Measurements from ENCODE around the gene SNX20. TPM values are rescaled to one million over a fixed set of nuclear protein-coding genes. Genes with fewer than 3 reads are reported as not detected.

SNX20 gene
- total RNA-seq, 1 donor from 2014 or later: not detected

DNA sequence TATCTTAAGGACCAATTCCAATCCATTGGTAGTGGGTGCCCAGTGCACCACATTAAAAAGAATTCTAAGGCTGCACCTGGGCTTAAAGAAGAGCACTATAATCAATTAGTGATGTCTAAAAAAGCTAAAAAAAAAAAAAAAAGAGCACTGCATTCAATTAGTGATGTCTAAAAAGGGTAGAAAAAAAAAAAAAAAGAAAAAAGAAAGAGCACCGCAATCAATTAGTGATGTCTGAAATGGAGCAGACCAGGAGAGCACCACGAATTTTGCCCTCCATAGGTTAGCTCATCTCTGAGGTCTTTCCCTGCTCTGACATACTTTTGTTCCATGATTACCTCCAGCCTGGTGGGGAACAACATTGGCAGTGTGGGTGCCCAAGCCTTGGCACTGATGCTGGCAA is 41.8 kb upstream of the SNX20 start:
- Mint-ChIP-seq H3K27me3 (ENCODE audit: low read depth, unreplicated experiment) (peaks cover 5% of the 10 kb centered on the region), H3K4me1 (ENCODE audit: low read depth, unreplicated experiment) (no peaks in the 10 kb centered on the region), H3K27ac (ENCODE audit: unreplicated experiment) (peak overlapping the region; percentile 20), H3K4me3 (ENCODE audit: unreplicated experiment) (no peak overlapping the region), H3K9me3 (ENCODE audit: unreplicated experiment) (peaks cover 9% of the 10 kb centered on the region), H3K36me3 (ENCODE audit: low read depth, unreplicated experiment) (no peaks in the 10 kb centered on the region)
- DNase-seq (ENCODE audit: low read depth) (no peak), FAIRE-seq (no peak)
- Histone ChIP-seq H3K9ac (ENCODE audit: low read length) (no peak overlapping the region), H3K4me3 (ENCODE audit: insufficient read depth, low read depth, low read length) (no peak overlapping the region), H3K27me3 (ENCODE audit: insufficient read depth, low read length) (no peaks in the 10 kb centered on the region), H3K36me3 (ENCODE audit: insufficient read depth, low read length) (no peaks in the 10 kb centered on the region), H4K20me1 (ENCODE audit: insufficient read depth, low read length) (no peaks in the 10 kb centered on the region), H3K9me3 (ENCODE audit: insufficient read depth, low read depth, low read length) (no peaks in the 10 kb centered on the region), H3K27ac (ENCODE audit: low read depth, low read length) (no peak overlapping the region), H2AFZ (ENCODE audit: low read depth, low read length) (no peak overlapping the region), H3K79me2 (ENCODE audit: insufficient read depth, low read length) (no peaks in the 10 kb centered on the region), H3K4me2 (ENCODE audit: low read length) (no peak overlapping the region), H3K4me1 (ENCODE audit: insufficient read depth, low read length) (no peaks in the 10 kb centered on the region)
- TF ChIP-seq EZH2 (IDR thresholded peaks at IDR 0.05; ENCODE audit: insufficient read depth, low read length): no peak
- TF ChIP-seq, protein P1, sequence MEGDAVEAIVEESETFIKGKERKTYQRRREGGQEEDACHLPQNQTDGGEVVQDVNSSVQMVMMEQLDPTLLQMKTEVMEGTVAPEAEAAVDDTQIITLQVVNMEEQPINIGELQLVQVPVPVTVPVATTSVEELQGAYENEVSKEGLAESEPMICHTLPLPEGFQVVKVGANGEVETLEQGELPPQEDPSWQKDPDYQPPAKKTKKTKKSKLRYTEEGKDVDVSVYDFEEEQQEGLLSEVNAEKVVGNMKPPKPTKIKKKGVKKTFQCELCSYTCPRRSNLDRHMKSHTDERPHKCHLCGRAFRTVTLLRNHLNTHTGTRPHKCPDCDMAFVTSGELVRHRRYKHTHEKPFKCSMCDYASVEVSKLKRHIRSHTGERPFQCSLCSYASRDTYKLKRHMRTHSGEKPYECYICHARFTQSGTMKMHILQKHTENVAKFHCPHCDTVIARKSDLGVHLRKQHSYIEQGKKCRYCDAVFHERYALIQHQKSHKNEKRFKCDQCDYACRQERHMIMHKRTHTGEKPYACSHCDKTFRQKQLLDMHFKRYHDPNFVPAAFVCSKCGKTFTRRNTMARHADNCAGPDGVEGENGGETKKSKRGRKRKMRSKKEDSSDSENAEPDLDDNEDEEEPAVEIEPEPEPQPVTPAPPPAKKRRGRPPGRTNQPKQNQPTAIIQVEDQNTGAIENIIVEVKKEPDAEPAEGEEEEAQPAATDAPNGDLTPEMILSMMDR (IDR thresholded peaks at IDR 0.05; ENCODE audit: insufficient read depth, low read depth, low read length): no peak

DNA sequence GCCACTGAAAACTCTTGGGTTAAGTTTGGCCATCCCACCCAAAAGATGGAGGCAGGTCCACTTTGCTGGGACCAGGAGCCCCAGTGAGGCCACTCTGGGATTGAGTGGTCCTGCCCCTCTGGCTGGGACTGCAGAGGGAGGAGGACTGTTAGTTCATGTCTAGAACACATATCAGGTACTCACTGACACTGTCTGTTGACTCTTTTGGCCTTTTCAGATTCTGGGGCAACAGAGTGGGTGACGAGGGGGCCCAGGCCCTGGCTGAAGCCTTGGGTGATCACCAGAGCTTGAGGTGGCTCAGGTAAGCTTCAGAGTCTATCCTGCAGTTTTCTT is 41.3 kb upstream of the SNX20 start:
- FAIRE-seq: no peak
- TF ChIP-seq, protein P1 (IDR thresholded peaks at IDR 0.05; ENCODE audit: insufficient read depth, low read depth, low read length): no peak
- no peak for TF ChIP-seq EZH2 (IDR thresholded peaks at IDR 0.05; ENCODE audit: insufficient read depth, low read length)
- Mint-ChIP-seq H3K4me3 (ENCODE audit: unreplicated experiment) (no peak overlapping the region), H3K27me3 (ENCODE audit: low read depth, unreplicated experiment) (peaks cover 5% of the 10 kb centered on the region), H3K9me3 (ENCODE audit: unreplicated experiment) (peaks cover 9% of the 10 kb centered on the region), H3K36me3 (ENCODE audit: low read depth, unreplicated experiment) (no peaks in the 10 kb centered on the region), H3K4me1 (ENCODE audit: low read depth, unreplicated experiment) (no peaks in the 10 kb centered on the region), H3K27ac (ENCODE audit: unreplicated experiment) (no peak overlapping the region)
- Histone ChIP-seq H4K20me1 (ENCODE audit: insufficient read depth, low read length) (no peaks in the 10 kb centered on the region), H3K9ac (ENCODE audit: low read length) (no peak overlapping the region), H3K79me2 (ENCODE audit: insufficient read depth, low read length) (no peaks in the 10 kb centered on the region), H3K27ac (ENCODE audit: low read depth, low read length) (no peak overlapping the region), H3K4me3 (ENCODE audit: insufficient read depth, low read depth, low read length) (no peak overlapping the region), H3K4me1 (ENCODE audit: insufficient read depth, low read length) (no peaks in the 10 kb centered on the region), H3K9me3 (ENCODE audit: insufficient read depth, low read depth, low read length) (no peaks in the 10 kb centered on the region), H3K4me2 (ENCODE audit: low read length) (no peak overlapping the region), H3K27me3 (ENCODE audit: insufficient read depth, low read length) (no peaks in the 10 kb centered on the region), H2AFZ (ENCODE audit: low read depth, low read length) (no peak overlapping the region), H3K36me3 (ENCODE audit: insufficient read depth, low read length) (no peaks in the 10 kb centered on the region)
- DNase-seq (ENCODE audit: low read depth): no peak

DNA sequence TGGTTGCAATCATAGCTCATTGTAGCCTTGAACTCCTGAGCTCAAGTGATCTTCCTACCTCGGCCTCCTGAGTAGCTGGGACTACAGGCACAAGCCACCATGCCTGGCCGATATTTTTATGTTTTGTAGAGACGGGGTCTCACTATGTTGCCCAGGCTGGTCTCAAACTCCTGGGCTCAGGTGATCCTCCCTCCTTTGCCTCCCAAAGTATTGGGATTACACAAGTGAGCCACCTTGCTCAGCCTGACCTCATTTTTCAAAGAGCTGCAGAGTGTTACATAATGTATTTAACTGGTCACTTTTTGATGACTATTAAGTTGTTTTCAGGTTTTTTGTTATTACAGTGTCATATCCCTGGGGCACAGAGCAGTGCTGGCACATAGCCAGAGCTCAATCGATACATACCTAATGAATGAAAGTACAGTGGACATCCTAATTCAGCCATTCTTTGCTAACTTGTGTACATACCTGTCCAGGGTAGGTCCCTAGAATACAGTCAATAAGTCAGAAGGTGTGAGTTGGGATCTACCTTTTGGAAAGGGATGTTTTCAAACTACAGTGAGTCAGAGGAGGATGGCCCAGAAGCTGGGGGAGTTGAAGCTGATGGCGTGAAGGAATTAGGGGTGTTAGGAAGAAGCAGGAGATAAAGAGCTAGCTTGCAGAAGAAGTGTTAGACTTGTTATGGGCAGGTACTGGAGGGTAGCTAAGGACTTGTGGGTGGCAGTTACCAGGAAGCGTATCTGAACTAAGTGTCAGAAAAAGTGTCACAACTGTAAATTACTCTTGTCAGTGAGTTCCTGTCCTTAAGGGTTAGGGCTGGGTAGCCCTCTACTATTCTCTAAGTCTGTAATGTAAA is 40.7 kb upstream of the SNX20 start:
- Mint-ChIP-seq H3K27ac (ENCODE audit: unreplicated experiment) (no peak overlapping the region), H3K27me3 (ENCODE audit: low read depth, unreplicated experiment) (peaks cover 6% of the 10 kb centered on the region), H3K4me3 (ENCODE audit: unreplicated experiment) (no peak overlapping the region), H3K36me3 (ENCODE audit: low read depth, unreplicated experiment) (no peaks in the 10 kb centered on the region), H3K9me3 (ENCODE audit: unreplicated experiment) (peaks cover 9% of the 10 kb centered on the region), H3K4me1 (ENCODE audit: low read depth, unreplicated experiment) (no peaks in the 10 kb centered on the region)
- H3K27me3 ChIP-seq (ENCODE audit: insufficient read depth, low read length): no peaks in the 10 kb centered on the region
- TF ChIP-seq, protein P1 (IDR thresholded peaks at IDR 0.05; ENCODE audit: insufficient read depth, low read depth, low read length): no peak
- H3K79me2 ChIP-seq (ENCODE audit: insufficient read depth, low read length): no peaks in the 10 kb centered on the region
- H3K9ac ChIP-seq (ENCODE audit: low read length): no peak overlapping the region
- H3K36me3 ChIP-seq (ENCODE audit: insufficient read depth, low read length): no peaks in the 10 kb centered on the region
- DNase-seq (ENCODE audit: low read depth) (no peak), FAIRE-seq (no peak)
- no peak overlapping the region for H2AFZ ChIP-seq (ENCODE audit: low read depth, low read length)
- H3K4me1 ChIP-seq (ENCODE audit: insufficient read depth, low read length): no peaks in the 10 kb centered on the region
- H3K9me3 ChIP-seq (ENCODE audit: insufficient read depth, low read depth, low read length): no peaks in the 10 kb centered on the region
- no peak overlapping the region for H3K27ac ChIP-seq (ENCODE audit: low read depth, low read length)
- no peak overlapping the region for H3K4me2 ChIP-seq (ENCODE audit: low read length)
- H3K4me3 ChIP-seq (ENCODE audit: insufficient read depth, low read depth, low read length): no peak overlapping the region
- H4K20me1 ChIP-seq (ENCODE audit: insufficient read depth, low read length): no peaks in the 10 kb centered on the region

Measured in astrocyte (in vitro differentiated cells and primary cell).